Neural cell (in vitro differentiated cells): ENCODE results near the gene PCED1A. TPM values are rescaled to one million over a fixed set of nuclear protein-coding genes. Genes with fewer than 3 reads are reported as not detected.

Source experiments
- H2AFZ ChIP-seq: fragments of 200-600, 300-800 bp; sonication (generic), shearing (Covaris generic); 2 replicates; pipeline ENCODE4 v1.6.0; 2014; ENCODE audit warnings: low read depth, mild to moderate bottlenecking, antibody characterized with exemption, low read length, moderate library complexity
- H3F3A ChIP-seq: fragments of 200-600 bp; shearing (Covaris generic); 2 replicates; pipeline ENCODE4 v1.6.1; 2016; ENCODE audit warnings: mild to moderate bottlenecking, moderate library complexity, mixed read lengths, antibody characterized with exemption, low read length; ENCODE audit not compliant: insufficient read depth, poor library complexity, severe bottlenecking
- H3K27ac ChIP-seq: fragments of 200-600, 300-800 bp; sonication (generic), shearing (Covaris generic); 2 replicates; pipeline ENCODE4 v1.5.1; 2014; ENCODE audit warnings: mild to moderate bottlenecking, low read length, moderate library complexity
- H3K27me3 ChIP-seq: fragments of 300-800, 200-600 bp; sonication (generic), shearing (Covaris generic); 2 replicates; pipeline ENCODE4 v1.6.0; 2014; ENCODE audit warnings: mild to moderate bottlenecking, low read depth, low read length, moderate library complexity; ENCODE audit not compliant: insufficient read depth
- H3K36me3 ChIP-seq: fragments of 300-800, 200-600 bp; sonication (generic), shearing (Covaris generic); 2 replicates; pipeline ENCODE4 v1.5.1; 2014; ENCODE audit warnings: mild to moderate bottlenecking, antibody characterized with exemption, low read length, moderate library complexity; ENCODE audit not compliant: insufficient read depth
- H3K4me2 ChIP-seq: fragments of 300-800, 200-600 bp; sonication (generic), shearing (Covaris generic); 2 replicates; pipeline ENCODE4 v1.6.0; 2014; ENCODE audit warnings: mild to moderate bottlenecking, low read length
- H3K4me3 ChIP-seq: fragments of 300-800, 200-600 bp; sonication (generic), shearing (Covaris generic); 2 replicates; pipeline ENCODE4 v1.5.1; 2014; ENCODE audit warnings: mild to moderate bottlenecking, low read length, moderate library complexity
- H3K79me2 ChIP-seq: fragments of 200-600 bp; shearing (Covaris generic); replicated peaks from 2 replicates; pipeline ENCODE4 v1.6.0; 2014; ENCODE audit warnings: mild to moderate bottlenecking, low read length, moderate library complexity; ENCODE audit not compliant: insufficient read depth
- H3K9ac ChIP-seq: fragments of 300-800, 200-600 bp; sonication (generic), shearing (Covaris generic); 2 replicates; pipeline ENCODE4 v1.6.1; 2016; ENCODE audit warnings: mild to moderate bottlenecking, low read length, mixed read lengths
- H3K9me2 ChIP-seq: fragments of 200-600 bp; shearing (Covaris generic); 2 replicates; pipeline ENCODE4 v1.6.1; 2016; ENCODE audit warnings: mild to moderate bottlenecking, low read length, mixed read lengths; ENCODE audit not compliant: insufficient read depth
- H3K9me3 ChIP-seq: fragments of 200-600, 300-800 bp; sonication (generic), shearing (Covaris generic); 2 replicates; pipeline ENCODE4 v1.6.1; 2016; ENCODE audit warnings: mild to moderate bottlenecking, mixed run types, low read length, moderate library complexity, mixed read lengths
- H4K20me1 ChIP-seq: fragments of 200-600 bp; shearing (Covaris generic); 2 replicates; pipeline ENCODE4 v1.6.1; 2016; ENCODE audit warnings: mild to moderate bottlenecking, mixed run types; ENCODE audit not compliant: insufficient read depth
- CTCF ChIP-seq: fragments of 450-650 bp; IDR thresholded peaks from 2 replicates; pipeline ENCODE4 v1.5.1; 2014; ENCODE audit warnings: antibody characterized with exemption, mild to moderate bottlenecking, moderate library complexity; ENCODE audit not compliant: poor library complexity, severe bottlenecking
- EP300 ChIP-seq: fragments of 450-650 bp; conservative IDR thresholded peaks from 2 replicates; pipeline ENCODE4 v1.6.1; 2014; ENCODE audit warnings: antibody characterized with exemption, mild to moderate bottlenecking, moderate library complexity; ENCODE audit not compliant: poor library complexity, severe bottlenecking
- EZH2 ChIP-seq: fragments of 200-600, 300-800 bp; shearing (Covaris generic), sonication (generic); IDR thresholded peaks from 2 replicates; pipeline ENCODE4 v1.6.1; 2014; ENCODE audit warnings: antibody characterized with exemption, low read length, borderline replicate concordance, mild to moderate bottlenecking; ENCODE audit not compliant: insufficient read depth, poor library complexity, severe bottlenecking
- MXI1 ChIP-seq: fragments of 450-650 bp; conservative IDR thresholded peaks from 2 replicates; pipeline ENCODE4 v1.6.1; 2014; ENCODE audit warnings: antibody characterized with exemption, mild to moderate bottlenecking; ENCODE audit not compliant: poor library complexity, severe bottlenecking
- POLR2AphosphoS5 ChIP-seq: IDR thresholded peaks from 2 replicates; pipeline ENCODE4 v1.6.1; 2012
- RAD21 ChIP-seq: fragments of 450-650 bp; conservative IDR thresholded peaks from 2 replicates; pipeline ENCODE4 v1.6.1; 2014; ENCODE audit warnings: antibody characterized with exemption, mild to moderate bottlenecking, moderate library complexity
- REST ChIP-seq: IDR thresholded peaks from 2 replicates; pipeline ENCODE4 v1.6.1; 2012; ENCODE audit warnings: borderline replicate concordance
- SMC3 ChIP-seq: fragments of 450-650 bp; conservative IDR thresholded peaks from 2 replicates; pipeline ENCODE4 v1.6.1; 2014; ENCODE audit warnings: antibody characterized with exemption, mild to moderate bottlenecking, moderate library complexity; ENCODE audit not compliant: poor library complexity
- TAF1 ChIP-seq: IDR thresholded peaks from 2 replicates; pipeline ENCODE4 v1.6.1; 2012; ENCODE audit warnings: low read depth
- polyA plus RNA-seq: library from polyadenylated mRNA; depleted of rRNA; stranded (reverse); fragments of >200 nt; gene quantifications from 2 replicates; pipeline ENCODE4 v1.2.3, GENCODE V29; 2014

PCED1A gene
- polyA plus RNA-seq, 1 donor from 2014 or later, result 132 TPM

GRCh38 chr20:2865101-2865500 is 24.6 kb upstream of the PCED1A start:
- Histone ChIP-seq H3K79me2 (no peaks in the 10 kb centered on the region), H3K27ac (no peak overlapping the region), H4K20me1 (no peaks in the 10 kb centered on the region), H3K9me3 (no peaks in the 10 kb centered on the region), H3K4me2 (no peak overlapping the region), H3K4me3 (no peak overlapping the region), H3K27me3 (no peaks in the 10 kb centered on the region), H3K36me3 (no peaks in the 10 kb centered on the region), H2AFZ (no peak overlapping the region), H3K9ac (no peak overlapping the region), H3K9me2 (no peaks in the 10 kb centered on the region), H3F3A (no peaks in the 10 kb centered on the region)
- TF ChIP-seq EP300 (no peak), SMC3 (no peak), TAF1 (no peak), MXI1 (no peak), POLR2AphosphoS5 (no peak), REST (no peak), RAD21 (no peak), EZH2 (no peak), CTCF (no peak)

- Histone ChIP-seq H3F3A (no peaks in the 10 kb centered on the region), H3K4me3 (no peak overlapping the region), H4K20me1 (no peaks in the 10 kb centered on the region), H3K9ac (no peak overlapping the region), H3K27me3 (no peaks in the 10 kb centered on the region), H3K9me3 (no peaks in the 10 kb centered on the region), H3K79me2 (no peaks in the 10 kb centered on the region), H3K36me3 (no peaks in the 10 kb centered on the region), H3K9me2 (no peaks in the 10 kb centered on the region), H2AFZ (no peak overlapping the region), H3K4me2 (no peak overlapping the region), H3K27ac (no peak overlapping the region)
- TF ChIP-seq RAD21 (no peak), REST (no peak), EP300 (no peak), TAF1 (no peak), EZH2 (no peak), POLR2AphosphoS5 (no peak), CTCF (no peak), MXI1 (no peak)
Observed at GRCh38 chr20:2864626-2865025, 24.2 kb upstream of the PCED1A start.
